Hepatocyte (in vitro differentiated cells): ENCODE measurements around the gene WNT7B.

Experiments
- CTCF ChIP-seq: fragments of 200-600 bp; sonication (generic); IDR thresholded peaks from 2 replicates; pipeline ENCODE4 v1.5.1; 2016; ENCODE audit warnings: antibody characterized with exemption, mild to moderate bottlenecking; ENCODE audit not compliant: poor library complexity
- EZH2 ChIP-seq: fragments of 200-600 bp; sonication (generic); IDR thresholded peaks from 2 replicates; pipeline ENCODE4 v1.6.1; 2016; ENCODE audit warnings: antibody characterized with exemption, mild to moderate bottlenecking, borderline replicate concordance

GRCh38 chr22:45928726-45929368 is 48.1 kb downstream of the WNT7B start:
- no peak for TF ChIP-seq CTCF
- no peak for TF ChIP-seq EZH2
